ENCODE results near the gene LRRFIP1. TPM values are rescaled to one million over a fixed set of nuclear protein-coding genes. Genes with fewer than 3 reads are reported as not detected.

The LRRFIP1 gene
- total and polyA plus RNA-seq, 9 of the 15 experiments (the other 6 are each of a cell fraction or from before 2014, with no cell fraction given) = 13.1 to 45.2 (median 31.3) TPM

- no peak overlapping the region for H3K4me2 ChIP-seq (ENCODE audit: insufficient read depth, low read length)
- H3K27me3 ChIP-seq (ENCODE audit: control insufficient read depth in 2 of 2, insufficient read depth in 2 of 2, low read length in 2 of 2) = no peaks in the 10 kb centered on the region
- ChIA-PET POLR2A (no interaction called here), CTCF (ENCODE audit: low intra/inter-chr PET ratio) (no interaction called here)
- no peak overlapping the region for H3K9ac ChIP-seq (ENCODE audit: insufficient read depth in 1 of 2, low read depth in 2 of 2, low read length in 2 of 2)
- no peaks in the 10 kb centered on the region for H3K4me1 ChIP-seq (replicated peaks in 1 of 2; ENCODE audit: control insufficient read depth in 2 of 2, insufficient read depth in 2 of 2, low read length in 2 of 2)
- peaks cover 5% of the 10 kb centered on the region for H3K9me1 ChIP-seq (ENCODE audit: control insufficient read depth, insufficient read depth, low read length)
- no peaks in the 10 kb centered on the region for H4K20me1 ChIP-seq (replicated peaks; ENCODE audit: control insufficient read depth, insufficient read depth, low read length)
- no TSS peak for BruUV-seq (replicated peaks)
- 91% methylated on average over 7 of the region's 8 CpGs for WGBS (ENCODE audit: insufficient coverage, low coverage, missing lambda C conversion rate)
- FAIRE-seq (no peak), ATAC-seq (no peak), DNase-seq (ENCODE audit: extremely low read depth in 1 of 4, low spot score in 3 of 4) (no peak)
- H3K9me3 ChIP-seq (replicated peaks; ENCODE audit: control insufficient read depth, insufficient read depth, low read depth, low read length) = no peaks in the 10 kb centered on the region
- peaks cover 6% of the 10 kb centered on the region; the same call in 1 of the 3 replicates for H3K36me3 ChIP-seq (ENCODE audit: control insufficient read depth, insufficient read depth, low read length)
- in situ Hi-C loops (cut with MboI) (no loop called here), intact Hi-C loops (cut with micrococcal nuclease) (no loop called here)
- no peak overlapping the region for H3K4me3 ChIP-seq
- H2AFZ ChIP-seq (ENCODE audit: low read depth, low read length) = no peak overlapping the region
- no peaks in the 10 kb centered on the region for H3K79me2 ChIP-seq (ENCODE audit: control insufficient read depth, insufficient read depth, low read length)
- TF ChIP-seq ZKSCAN8 (CRISPR knock-in tag; IDR thresholded peaks at IDR 0.05) = no peak
- TF ChIP-seq SFPQ (IDR thresholded peaks at IDR 0.05; ENCODE audit: low read depth, low read length) = no peak
- TF ChIP-seq JUNB (CRISPR knock-in tag; conservative IDR thresholded peaks at IDR 0.05) = no peak
- TF ChIP-seq PRPF4 (IDR thresholded peaks at IDR 0.05; ENCODE audit: insufficient read depth, low read depth, low read length, poor library complexity, severe bottlenecking) = no peak
- TF ChIP-seq GATA2 (CRISPR knock-in tag; IDR thresholded peaks at IDR 0.05) = no peak
- no peak for TF ChIP-seq ZNF655 (CRISPR knock-in tag; IDR thresholded peaks at IDR 0.05)
- TF ChIP-seq SPI1 (IDR thresholded peaks at IDR 0.05; ENCODE audit: borderline replicate concordance, low read depth, low read length) = no peak
- TF ChIP-seq ZNF644 (tag; IDR thresholded peaks at IDR 0.05; ENCODE audit: low read depth) = no peak
- TF ChIP-seq ZFP36 (IDR thresholded peaks at IDR 0.05; ENCODE audit: low read depth, low read length, partially characterized antibody) = no peak
- TF ChIP-seq ZNF444 (CRISPR knock-in tag; IDR thresholded peaks at IDR 0.05) = no peak
- no peak for TF ChIP-seq ZBTB26 (CRISPR knock-in tag; IDR thresholded peaks at IDR 0.05)
- no peak for TF ChIP-seq E2F3 (CRISPR knock-in tag; IDR thresholded peaks at IDR 0.05)
- TF ChIP-seq SMC3 (conservative IDR thresholded peaks at IDR 0.05; ENCODE audit: insufficient read depth, low read depth, low read length) = no peak
- no peak for TF ChIP-seq ZFP1 (CRISPR knock-in tag; IDR thresholded peaks at IDR 0.05)
- no peak overlapping the region for H3K27ac ChIP-seq (ENCODE audit: extremely low read depth, low read depth, low read length)
Measured at GRCh38 chr2:237765875-237766274, 138.5 kb downstream of the LRRFIP1 start.

All from K562 (cell line).